HG03354 (cell line): ENCODE measurements around the gene THAP3.

Source experiments
- ATAC-seq: cut with Tn5 transposase; IDR thresholded peaks from one replicate; pipeline ENCODE4 v1.9.1; 2021; ENCODE audit warnings: mild to moderate bottlenecking; ENCODE audit not compliant: unreplicated experiment, poor library complexity, severe bottlenecking

THAP3 gene

DNA sequence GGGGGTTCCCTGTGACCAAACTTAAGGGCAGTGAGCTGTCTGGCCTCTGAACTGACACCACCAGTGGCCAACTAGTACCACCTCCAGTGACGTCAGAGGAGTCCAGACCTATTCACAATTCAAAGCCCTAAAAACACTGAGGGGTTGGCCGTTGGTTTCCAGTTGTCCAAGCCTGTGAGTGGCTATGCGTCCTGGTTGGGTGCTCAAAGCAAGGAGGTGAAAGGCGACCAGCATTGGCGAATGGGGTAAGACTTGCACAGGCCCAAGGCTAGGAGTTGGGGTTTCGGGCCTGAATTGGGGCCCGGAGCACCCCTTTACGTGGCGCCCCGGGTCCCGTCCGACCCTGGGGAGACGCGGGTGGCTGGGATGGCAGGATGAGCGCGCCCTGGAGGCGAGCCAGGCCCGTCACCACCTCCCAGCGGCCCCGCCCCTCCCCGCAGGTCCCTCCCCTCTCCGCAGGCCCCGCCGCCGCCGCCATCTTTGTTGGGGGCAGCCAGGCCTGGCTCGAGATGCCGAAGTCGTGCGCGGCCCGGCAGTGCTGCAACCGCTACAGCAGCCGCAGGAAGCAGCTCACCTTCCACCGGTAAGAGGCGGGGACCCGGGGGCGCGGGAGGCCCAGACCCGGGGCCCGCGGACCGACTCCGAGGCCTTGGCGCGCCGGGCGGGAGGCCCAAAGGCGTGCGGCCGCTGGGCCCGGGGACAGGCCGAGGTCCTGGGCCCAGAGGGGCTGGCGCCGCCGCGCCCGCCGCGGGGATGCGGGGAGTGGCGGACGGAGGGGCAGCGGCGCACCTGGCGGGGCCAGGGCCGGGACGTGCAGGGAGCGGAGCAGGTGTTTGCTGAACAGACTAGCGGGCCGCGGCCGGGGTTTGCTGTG, at the start of gene THAP3:
TSS of gene THAP3 (plus strand) at position 159 of the 874 bp plus-strand sequence. CDS start at position 510, 351 bp downstream.
- ATAC-seq, result peak; percentile 89

- ATAC-seq, result no peak
Observed at GRCh38 chr1:6577831-6578525, 46.7 kb upstream of the THAP3 start.

- ATAC-seq, result no peak
Observed at GRCh38 chr1:6578624-6579373, 45.9 kb upstream of the THAP3 start.

DNA sequence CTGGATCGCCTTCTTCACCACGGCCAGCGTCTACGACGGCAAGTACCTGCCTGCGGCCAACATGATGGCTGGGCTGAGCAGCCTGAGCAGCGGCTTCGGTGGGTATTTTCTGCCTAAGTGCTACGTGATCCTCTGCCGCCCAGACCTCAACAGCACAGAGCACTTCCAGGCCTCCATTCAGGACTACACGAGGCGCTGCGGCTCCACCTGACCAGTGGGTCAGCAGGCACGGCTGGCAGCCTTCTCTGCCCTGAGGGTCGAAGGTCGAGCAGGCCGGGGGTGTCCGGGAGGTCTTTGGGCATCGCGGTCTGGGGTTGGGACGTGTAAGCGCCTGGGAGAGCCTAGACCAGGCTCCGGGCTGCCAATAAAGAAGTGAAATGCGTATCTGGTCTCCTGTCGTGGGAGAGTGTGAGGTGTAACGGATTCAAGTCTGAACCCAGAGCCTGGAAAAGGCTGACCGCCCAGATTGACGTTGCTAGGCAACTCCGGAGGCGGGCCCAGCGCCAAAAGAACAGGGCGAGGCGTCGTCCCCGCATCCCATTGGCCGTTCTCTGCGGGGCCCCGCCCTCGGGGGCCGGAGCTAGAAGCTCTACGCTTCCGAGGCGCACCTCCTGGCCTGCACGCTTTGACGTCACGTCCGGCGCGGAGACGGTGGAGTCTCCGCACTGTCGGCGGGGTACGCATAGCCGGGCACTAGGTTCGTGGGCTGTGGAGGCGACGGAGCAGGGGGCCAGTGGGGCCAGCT, 45.1 kb upstream of the THAP3 start, which contains the start of gene ZBTB48:
TSS of gene ZBTB48 (plus strand) at position 621 of the 745 bp plus-strand sequence. CDS start 616 bp downstream, outside the sequence.
- ATAC-seq, result peak; percentile 96

GRCh38 chr1:6580119-6580592, 44.5 kb upstream of the THAP3 start:
- peak; percentile 40 for ATAC-seq

DNA sequence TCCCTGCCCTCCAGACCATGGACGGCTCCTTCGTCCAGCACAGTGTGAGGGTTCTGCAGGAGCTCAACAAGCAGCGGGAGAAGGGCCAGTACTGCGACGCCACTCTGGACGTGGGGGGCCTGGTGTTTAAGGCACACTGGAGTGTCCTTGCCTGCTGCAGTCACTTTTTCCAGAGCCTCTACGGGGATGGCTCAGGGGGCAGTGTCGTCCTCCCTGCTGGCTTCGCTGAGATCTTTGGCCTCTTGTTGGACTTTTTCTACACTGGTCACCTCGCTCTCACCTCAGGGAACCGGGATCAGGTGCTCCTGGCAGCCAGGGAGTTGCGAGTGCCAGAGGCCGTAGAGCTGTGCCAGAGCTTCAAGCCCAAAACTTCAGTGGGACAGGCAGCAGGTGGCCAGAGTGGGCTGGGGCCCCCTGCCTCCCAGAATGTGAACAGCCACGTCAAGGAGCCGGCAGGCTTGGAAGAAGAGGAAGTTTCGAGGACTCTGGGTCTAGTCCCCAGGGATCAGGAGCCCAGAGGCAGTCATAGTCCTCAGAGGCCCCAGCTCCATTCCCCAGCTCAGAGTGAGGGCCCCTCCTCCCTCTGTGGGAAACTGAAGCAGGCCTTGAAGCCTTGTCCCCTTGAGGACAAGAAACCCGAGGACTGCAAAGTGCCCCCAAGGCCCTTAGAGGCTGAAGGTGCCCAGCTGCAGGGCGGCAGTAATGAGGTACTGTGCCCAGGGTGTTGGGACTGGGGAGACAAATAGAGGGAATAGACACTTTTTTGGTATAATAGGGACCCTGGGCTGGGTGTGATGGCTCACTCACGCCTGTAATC, 43.9 kb upstream of the THAP3 start:
- ATAC-seq, result no peak

- ATAC-seq, result no peak
Observed at GRCh38 chr1:6581561-6582305, 42.9 kb upstream of the THAP3 start.

- ATAC-seq, result no peak
Observed at GRCh38 chr1:6582370-6582769, 42.3 kb upstream of the THAP3 start.

GRCh38 chr1:6584126-6585080, 40.3 kb upstream of the THAP3 start:
- no peak for ATAC-seq

GRCh38 chr1:6585081-6585722, 39.5 kb upstream of the THAP3 start:
- no peak for ATAC-seq

DNA sequence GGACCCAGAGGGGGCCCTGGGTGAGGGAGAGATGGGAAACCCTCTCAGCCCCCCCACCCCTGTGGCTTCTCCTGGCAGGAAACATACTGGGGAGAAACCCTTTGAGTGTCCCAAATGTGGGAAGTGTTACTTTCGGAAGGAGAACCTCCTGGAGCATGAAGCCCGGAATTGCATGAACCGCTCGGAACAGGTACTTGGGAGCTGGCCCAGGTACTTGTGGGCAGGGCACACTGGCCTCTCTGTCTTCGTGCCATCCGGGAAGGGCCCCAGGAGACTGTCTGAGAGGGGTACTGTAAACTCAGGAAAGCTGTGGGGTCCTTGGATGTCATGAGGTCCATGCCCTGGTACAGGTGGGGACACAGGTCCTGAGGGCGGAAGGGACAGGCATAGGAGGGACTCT, 38.8 kb upstream of the THAP3 start:
- ATAC-seq, result no peak

GRCh38 chr1:6586404-6586816, 38.3 kb upstream of the THAP3 start:
- no peak for ATAC-seq

- no peak for ATAC-seq
Observed at GRCh38 chr1:6587261-6588005, 37.2 kb upstream of the THAP3 start.

DNA sequence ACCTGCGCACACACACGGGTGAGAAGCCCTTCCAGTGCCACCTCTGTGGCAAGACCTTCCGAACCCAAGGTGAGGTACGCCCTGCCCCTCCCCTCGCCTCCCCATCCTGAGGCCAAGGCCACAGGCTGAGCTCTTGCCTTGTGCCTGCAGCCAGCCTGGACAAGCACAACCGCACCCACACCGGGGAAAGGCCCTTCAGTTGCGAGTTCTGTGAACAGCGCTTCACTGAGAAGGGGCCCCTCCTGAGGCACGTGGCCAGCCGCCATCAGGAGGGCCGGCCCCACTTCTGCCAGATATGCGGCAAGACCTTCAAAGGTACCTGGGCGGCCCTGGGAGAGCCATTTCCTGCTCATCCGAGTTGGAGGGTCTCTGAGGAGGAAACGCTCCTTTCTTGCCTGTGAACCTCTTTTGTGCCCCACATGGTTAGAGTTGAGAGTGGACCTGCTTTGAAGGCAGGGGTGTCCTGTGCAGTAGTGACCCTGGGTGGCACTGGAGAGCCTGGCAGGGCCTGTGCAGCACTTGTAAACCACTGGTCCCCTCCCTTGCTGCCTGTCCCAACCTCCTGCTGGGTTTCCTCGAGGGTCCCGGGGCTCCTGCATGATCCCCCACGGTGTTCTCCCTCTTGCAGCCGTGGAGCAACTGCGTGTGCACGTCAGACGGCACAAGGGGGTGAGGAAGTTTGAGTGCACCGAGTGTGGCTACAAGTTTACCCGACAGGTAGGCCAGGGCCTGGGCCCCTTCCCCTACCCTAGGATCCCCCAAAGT, 36.4 kb upstream of the THAP3 start:
- no peak for ATAC-seq

GRCh38 chr1:6588893-6589520, 35.7 kb upstream of the THAP3 start:
- no peak for ATAC-seq
